Activated B cell treated with CpG ODN at 0.5 μM for 24 hours (primary cell): ENCODE data around the gene SRM. TPM values are rescaled to one million over a fixed set of nuclear protein-coding genes. Genes with fewer than 3 reads are reported as not detected.
A peak's percentile ranks its signal among the peaks of the same experiment; 100 is the strongest.
"Not testable (repeated sequence)": the region's sequence is repeated elsewhere in the genome, so short reads cannot be mapped to it uniquely, and the experiment has no call there.

Experiments used
- ATAC-seq: fragments of 200-7000 bp; cut with Tn5 transposase; one replicate; pipeline ENCODE4 v1.10.0; 2021; ENCODE audit warnings: low read depth, mild to moderate bottlenecking, moderate library complexity
- CTCF ChIA-PET: fragments of 350-600 bp; sonication (Branson Sonifier 250); formaldehyde crosslinking; loops from one replicate; lab custom pipeline; 2021; ENCODE audit warnings: antibody characterized with exemption; lab: Charles Lee
- POLR2A ChIA-PET: fragments of 350-600 bp; sonication (Branson Sonifier 250); formaldehyde crosslinking; loops from one replicate; lab custom pipeline; 2021; ENCODE audit warnings: antibody characterized with exemption; lab: Charles Lee
- DNase-seq: peaks from one replicate; pipeline ENCODE4 v3.0.0; 2022
- H3K27ac Mint-ChIP-seq: one replicate; pipeline ENCODE4 v1.8.0; 2020; ENCODE audit warnings: mixed read lengths
- H3K27me3 Mint-ChIP-seq: one replicate; pipeline ENCODE4 v1.8.0; 2021; ENCODE audit warnings: mixed read lengths
- H3K36me3 Mint-ChIP-seq: one replicate; pipeline ENCODE4 v1.8.0; 2021; ENCODE audit warnings: low read depth, mixed read lengths
- H3K4me1 Mint-ChIP-seq: one replicate; pipeline ENCODE4 v1.8.0; 2021; ENCODE audit warnings: mixed read lengths
- H3K4me3 Mint-ChIP-seq: one replicate; pipeline ENCODE4 v1.8.0; 2020; ENCODE audit warnings: mild to moderate bottlenecking, mixed read lengths
- H3K9me3 Mint-ChIP-seq: one replicate; pipeline ENCODE4 v1.8.0; 2020; ENCODE audit warnings: mixed read lengths
- intact Hi-C: fragments of 100-400 bp; cut with micrococcal nuclease; formaldehyde crosslinking; loops from one replicate; pipeline ENCODE4 v1.15.1; 2024
- total RNA-seq: library from RNA; stranded (reverse); gene quantifications from 2 replicates; pipeline ENCODE4 v1.2.3, GENCODE V29; 2022
- TF ChIP-seq, protein P1 (sequence below): fragments of 200-600 bp; IDR thresholded peaks from one replicate; pipeline ENCODE4 v1.8.0; 2022; ENCODE audit warnings: antibody characterized with exemption, mild to moderate bottlenecking

The SRM gene
- total RNA-seq, 1 donor from 2014 or later, result 106 TPM

DNA sequence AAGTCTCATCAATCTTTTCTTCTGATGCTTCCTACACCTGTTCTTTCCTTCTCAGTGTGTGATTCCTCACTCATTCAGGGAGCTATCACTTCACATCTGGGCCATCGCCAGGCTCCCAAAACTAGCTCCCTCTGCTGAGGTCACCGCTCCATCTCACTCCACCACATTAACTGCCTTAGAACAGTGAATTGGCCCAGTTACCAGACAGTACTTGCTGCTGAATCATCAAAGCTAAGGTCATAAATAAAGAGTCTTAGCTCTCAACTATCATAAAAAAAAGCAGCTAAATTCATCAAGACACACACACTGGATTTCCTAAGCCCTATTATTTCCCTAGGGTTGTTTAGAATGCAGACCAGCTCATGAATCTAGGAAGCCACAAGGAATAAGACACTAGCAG is 18.8 kb upstream of the SRM start:
- intact Hi-C loops, result no loop called here
- no peaks in the 10 kb centered on the region for H3K4me1 Mint-ChIP-seq

DNA sequence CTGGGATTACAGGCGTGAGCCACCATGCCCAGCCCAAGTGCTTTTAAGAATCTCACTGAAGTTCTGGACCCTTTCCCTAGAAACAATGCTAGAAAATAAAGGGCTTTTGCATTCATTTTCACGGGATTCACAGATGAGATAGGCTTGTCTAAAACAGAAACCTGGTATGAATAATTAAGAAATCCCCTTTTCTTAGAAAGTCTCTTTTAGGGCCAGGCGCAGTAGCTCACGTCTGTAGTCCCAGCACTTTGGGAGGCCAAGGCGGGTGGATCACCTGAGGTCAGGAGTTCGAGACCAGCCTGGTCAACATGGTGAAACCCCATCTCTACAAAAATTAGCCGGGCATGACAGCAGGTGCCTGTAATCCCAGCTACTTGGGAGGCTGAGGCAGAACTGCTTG is 13.6 kb upstream of the SRM start:
- intact Hi-C loops, result loop anchor here (2.0 kb wide), 1 partner anchor 37 kb away; no protein-coding TSS in a partner anchor
- H3K27ac Mint-ChIP-seq, H3K9me3 Mint-ChIP-seq, POLR2A ChIA-PET, DNase-seq, ATAC-seq, H3K27me3 Mint-ChIP-seq, H3K4me1 Mint-ChIP-seq, H3K4me3 Mint-ChIP-seq: not testable (repeated sequence)
- CTCF ChIA-PET, result interaction anchor here (3.9 kb wide), 1 partner anchor 36 kb away, joined by 24 read pairs; no protein-coding TSS in a partner anchor
- H3K36me3 Mint-ChIP-seq, result peaks cover 77% of the 10 kb centered on the region

More for the DNA sequence above, 18.8 kb upstream of the SRM start:
- POLR2A ChIA-PET, result no interaction called here
- H3K36me3 Mint-ChIP-seq, result peaks cover 71% of the 10 kb centered on the region
- ATAC-seq (no peak), DNase-seq (no peak)
- H3K27me3 Mint-ChIP-seq, result no peaks in the 10 kb centered on the region
- TF ChIP-seq, protein P1, sequence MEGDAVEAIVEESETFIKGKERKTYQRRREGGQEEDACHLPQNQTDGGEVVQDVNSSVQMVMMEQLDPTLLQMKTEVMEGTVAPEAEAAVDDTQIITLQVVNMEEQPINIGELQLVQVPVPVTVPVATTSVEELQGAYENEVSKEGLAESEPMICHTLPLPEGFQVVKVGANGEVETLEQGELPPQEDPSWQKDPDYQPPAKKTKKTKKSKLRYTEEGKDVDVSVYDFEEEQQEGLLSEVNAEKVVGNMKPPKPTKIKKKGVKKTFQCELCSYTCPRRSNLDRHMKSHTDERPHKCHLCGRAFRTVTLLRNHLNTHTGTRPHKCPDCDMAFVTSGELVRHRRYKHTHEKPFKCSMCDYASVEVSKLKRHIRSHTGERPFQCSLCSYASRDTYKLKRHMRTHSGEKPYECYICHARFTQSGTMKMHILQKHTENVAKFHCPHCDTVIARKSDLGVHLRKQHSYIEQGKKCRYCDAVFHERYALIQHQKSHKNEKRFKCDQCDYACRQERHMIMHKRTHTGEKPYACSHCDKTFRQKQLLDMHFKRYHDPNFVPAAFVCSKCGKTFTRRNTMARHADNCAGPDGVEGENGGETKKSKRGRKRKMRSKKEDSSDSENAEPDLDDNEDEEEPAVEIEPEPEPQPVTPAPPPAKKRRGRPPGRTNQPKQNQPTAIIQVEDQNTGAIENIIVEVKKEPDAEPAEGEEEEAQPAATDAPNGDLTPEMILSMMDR, result no peak
- CTCF ChIA-PET, result no interaction called here
- no peaks in the 10 kb centered on the region for H3K9me3 Mint-ChIP-seq
- H3K27ac Mint-ChIP-seq, result no peak overlapping the region
- no peak overlapping the region for H3K4me3 Mint-ChIP-seq

DNA sequence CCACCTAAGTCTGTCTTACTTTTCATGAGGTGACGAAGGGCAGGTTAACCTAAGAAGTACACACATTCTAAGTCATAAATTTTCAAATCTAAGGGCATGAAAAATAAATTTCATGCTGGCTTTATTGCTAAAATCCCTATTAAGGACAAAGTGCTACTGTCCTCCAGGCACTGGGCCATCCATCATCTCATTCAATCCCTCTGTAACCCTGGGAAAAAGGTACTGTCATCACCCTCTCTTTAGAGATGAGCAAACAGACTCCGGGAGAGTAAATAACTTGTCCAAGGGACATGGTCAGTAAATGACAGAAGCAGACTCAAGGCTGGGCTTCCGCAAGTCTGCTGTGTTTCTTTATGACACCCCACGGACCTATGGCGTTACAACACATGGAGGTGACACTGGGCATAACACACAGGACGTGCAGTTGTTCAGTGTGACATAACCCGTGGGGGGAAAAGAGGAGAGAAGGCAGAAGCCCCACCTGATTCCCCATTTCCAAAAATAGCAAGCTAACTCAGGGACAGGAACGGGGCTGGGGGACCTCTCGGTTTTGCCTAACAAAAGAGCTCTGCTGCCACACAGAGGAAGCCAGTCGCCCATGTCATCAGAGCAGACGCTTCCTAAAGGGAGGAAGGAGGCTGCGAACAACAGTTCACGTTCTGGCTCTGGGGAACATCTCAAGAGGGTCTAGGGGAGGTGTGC is 12.5 kb upstream of the SRM start:
- peak; percentile 40 for ATAC-seq
- no peak for DNase-seq
- intact Hi-C loops, result loop anchor here (2.0 kb wide), 1 partner anchor 36 kb away; no protein-coding TSS in a partner anchor
- peaks cover 81% of the 10 kb centered on the region for H3K36me3 Mint-ChIP-seq
- ChIA-PET CTCF (interaction anchor here (3.9 kb wide), 1 partner anchor 35 kb away, joined by 24 read pairs; no protein-coding TSS in a partner anchor), POLR2A (no interaction called here)
- peak overlapping the region; percentile 30 for H3K27ac Mint-ChIP-seq
- H3K4me1 Mint-ChIP-seq, result peaks cover 5% of the 10 kb centered on the region
- H3K9me3 Mint-ChIP-seq, result no peaks in the 10 kb centered on the region
- no peak overlapping the region for H3K4me3 Mint-ChIP-seq
- H3K27me3 Mint-ChIP-seq, result no peaks in the 10 kb centered on the region
- TF ChIP-seq, protein P1, result no peak

DNA sequence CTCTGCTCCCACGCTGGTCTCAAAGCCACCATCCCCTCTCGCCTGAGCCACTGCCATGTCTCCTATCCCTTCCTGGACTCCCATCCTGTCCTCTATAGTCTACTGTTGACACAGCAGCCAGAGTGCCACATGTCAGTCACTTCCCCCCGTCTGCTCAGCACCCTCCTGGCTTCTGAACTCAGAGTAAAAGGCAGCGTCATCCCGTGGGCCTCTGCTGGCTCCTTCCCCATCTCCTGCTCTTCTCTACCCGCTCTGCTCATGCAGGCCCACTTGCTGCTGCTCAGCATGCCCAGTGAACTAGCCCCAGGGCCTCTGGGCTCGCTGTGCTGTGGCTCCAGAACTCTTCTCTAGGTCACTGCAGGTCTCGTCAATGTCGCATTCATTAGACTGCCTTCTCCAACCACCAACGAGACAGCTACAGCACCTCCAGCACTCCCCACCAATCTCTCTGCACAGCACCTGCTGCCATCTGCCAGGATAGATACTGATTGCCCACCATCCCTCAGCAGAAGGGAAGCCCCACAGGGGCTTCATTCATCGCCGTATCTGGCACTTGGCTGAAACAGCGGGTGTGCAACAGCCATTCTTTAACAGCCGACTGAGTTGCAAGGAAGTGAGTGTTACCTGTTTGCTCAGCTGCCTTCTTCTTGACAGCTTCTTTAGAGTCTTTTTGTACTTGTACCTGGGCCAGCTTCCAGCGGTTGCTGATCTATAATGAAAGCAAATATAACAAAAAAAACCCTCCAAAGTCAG is 11.8 kb upstream of the SRM start:
- no peak overlapping the region for H3K27ac Mint-ChIP-seq
- DNase-seq (no peak), ATAC-seq (no peak)
- no peaks in the 10 kb centered on the region for H3K9me3 Mint-ChIP-seq
- H3K4me1 Mint-ChIP-seq, result peaks cover 5% of the 10 kb centered on the region
- POLR2A ChIA-PET, result no interaction called here
- H3K36me3 Mint-ChIP-seq, result peaks cover 82% of the 10 kb centered on the region
- no peak overlapping the region for H3K4me3 Mint-ChIP-seq
- TF ChIP-seq, protein P1, result no peak
- H3K27me3 Mint-ChIP-seq, result no peaks in the 10 kb centered on the region
- CTCF ChIA-PET, result interaction anchor here (3.9 kb wide), 1 partner anchor 34 kb away, joined by 24 read pairs; no protein-coding TSS in a partner anchor
- intact Hi-C loops, result loop anchor here (2.0 kb wide), 1 partner anchor 35 kb away; no protein-coding TSS in a partner anchor

DNA sequence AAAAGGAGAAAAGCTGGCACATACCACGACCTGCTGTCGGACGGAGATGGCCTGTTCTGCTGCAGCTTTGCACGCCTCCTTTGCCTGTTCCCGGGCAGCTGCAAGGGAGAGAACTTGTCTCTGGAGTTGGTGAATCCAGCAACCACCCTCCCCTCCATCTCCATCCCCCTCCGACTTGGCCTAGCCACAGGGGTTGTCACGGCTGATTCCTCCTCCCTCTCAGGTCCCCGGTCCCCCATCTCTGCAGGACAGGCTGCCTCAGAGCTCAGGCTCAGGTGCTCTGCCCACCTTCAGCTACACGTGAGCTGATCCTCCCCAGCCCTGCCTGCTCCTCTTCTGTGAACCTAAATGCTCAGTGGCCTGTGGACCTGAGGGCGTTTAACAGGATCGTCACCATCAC is 11.1 kb upstream of the SRM start:
- no peak for DNase-seq
- TF ChIP-seq, protein P1, result no peak
- Mint-ChIP-seq H3K36me3 (peaks cover 81% of the 10 kb centered on the region), H3K27me3 (no peaks in the 10 kb centered on the region), H3K9me3 (no peaks in the 10 kb centered on the region), H3K4me3 (no peak overlapping the region), H3K4me1 (peaks cover 5% of the 10 kb centered on the region), H3K27ac (no peak overlapping the region)
- no peak for ATAC-seq
- ChIA-PET POLR2A (interaction anchor here (0.7 kb wide), 2 partner anchors 33 to 158 kb away, joined by 3 to 6 read pairs; no protein-coding TSS in a partner anchor), CTCF (interaction anchor here (3.9 kb wide), 1 partner anchor 33 kb away, joined by 24 read pairs; no protein-coding TSS in a partner anchor)
- intact Hi-C loops, result no loop called here
